H1 (cell line): Measurements from ENCODE around the gene PMFBP1. TPM values are rescaled to one million over a fixed set of nuclear protein-coding genes. Genes with fewer than 3 reads are reported as not detected.

ENCODE experiments used
- CTCF ChIA-PET: fragments of 300-600 bp; sonication (Branson Sonifier 250); formaldehyde crosslinking; loops from one replicate; lab custom pipeline; 2021; ENCODE audit not compliant: partially characterized antibody; lab: Charles Lee
- POLR2A ChIA-PET: fragments of 300-600 bp; sonication (Branson Sonifier 250); formaldehyde crosslinking; loops from one replicate; lab custom pipeline; 2021; ENCODE audit warnings: inconsistent platforms; ENCODE audit not compliant: partially characterized antibody; lab: Charles Lee
- DNase-seq, 2 experiments: peaks; one replicate each; pipeline versions ENCODE4 v3.0.0 to v3.0.0-alpha.2; 2010 to 2022; ENCODE audit warnings: low spot score in 2 of 2, low read depth in 1 of 2, mixed read lengths in 1 of 2
- FAIRE-seq: peaks from 2 replicates; lab custom pipeline; 2011; peaks lifted over from hg19 to GRCh38; lab: Jason Lieb, UNC
- H2AFZ ChIP-seq: 2 replicates; pipeline ENCODE4 v1.8.1; 2012; ENCODE audit warnings: low read length, inconsistent platforms
- H2AK5ac ChIP-seq: 2 replicates; pipeline ENCODE4 v1.6.1; 2013; ENCODE audit warnings: low read depth, low read length
- H2BK120ac ChIP-seq: replicated peaks from 2 replicates; pipeline ENCODE3; 2013; ENCODE audit warnings: low read depth, low read length, inconsistent platforms
- H2BK12ac ChIP-seq: 2 replicates; pipeline ENCODE4 v1.6.1; 2013; ENCODE audit warnings: low read depth, low read length
- H2BK15ac ChIP-seq: 2 replicates; pipeline ENCODE4 v1.6.1; 2013; ENCODE audit warnings: low read length
- H2BK20ac ChIP-seq: 2 replicates; pipeline ENCODE4 v1.6.1; 2013; ENCODE audit warnings: low read length
- H2BK5ac ChIP-seq: 2 replicates; pipeline ENCODE4 v1.6.1; 2013; ENCODE audit warnings: low read depth, low read length
- H3K14ac ChIP-seq: 2 replicates; pipeline ENCODE4 v1.6.1; 2013; ENCODE audit warnings: inconsistent platforms; ENCODE audit not compliant: insufficient read length
- H3K18ac ChIP-seq: 2 replicates; pipeline ENCODE4 v1.6.1; 2013; ENCODE audit warnings: low read length; ENCODE audit errors: extremely low read depth
- H3K23ac ChIP-seq: 2 replicates; pipeline ENCODE4 v1.6.1; 2013; ENCODE audit warnings: inconsistent platforms; ENCODE audit not compliant: insufficient read length
- H3K23me2 ChIP-seq: 2 replicates; pipeline ENCODE4 v1.6.1; 2013; ENCODE audit warnings: low read depth, low read length
- H3K27ac ChIP-seq: 2 replicates; pipeline ENCODE4 v1.6.1; 2011; ENCODE audit warnings: low read depth, low read length, inconsistent platforms
- H3K27me3 ChIP-seq, 4 experiments: replicated peaks in 1 of 4; 1 replicate in 1 of 4; 2 replicates in 3 of 4; pipeline versions ENCODE4 v1.6.1 to v1.8.1; 2011 to 2013; ENCODE audit warnings: low read length in 3 of 4, mild to moderate bottlenecking in 3 of 4, inconsistent platforms in 2 of 4, mixed read lengths in 2 of 4, moderate library complexity in 1 of 4; ENCODE audit not compliant: control insufficient read depth in 3 of 4, insufficient read depth in 3 of 4; ENCODE audit errors: extremely low read depth in 1 of 4
- H3K36me3 ChIP-seq, 4 experiments: 2 replicates each; pipeline versions ENCODE4 v1.6.1 to v1.8.1; 2011 to 2013; ENCODE audit warnings: mild to moderate bottlenecking in 4 of 4, low read length in 3 of 4, moderate library complexity in 2 of 4, control low read depth in 1 of 4, inconsistent platforms in 1 of 4; ENCODE audit not compliant: insufficient read depth in 4 of 4, control insufficient read depth in 2 of 4
- H3K4ac ChIP-seq: replicated peaks from 2 replicates; pipeline ENCODE3; 2013; ENCODE audit warnings: low read length, low read depth, mixed read lengths, inconsistent platforms; ENCODE audit not compliant: insufficient read length
- H3K4me1 ChIP-seq, 4 experiments: replicated peaks in 1 of 4; 1 replicate in 1 of 4; 2 replicates in 3 of 4; pipeline versions ENCODE4 v1.6.1 to v1.8.1; 2011 to 2013; ENCODE audit warnings: low read length in 3 of 4, inconsistent platforms in 2 of 4, mixed read lengths in 1 of 4; ENCODE audit not compliant: insufficient read depth in 4 of 4, control insufficient read depth in 3 of 4
- H3K4me2 ChIP-seq, 2 experiments: 2 replicates each; pipeline versions ENCODE4 v1.6.1 to v1.8.1; 2011 to 2013; ENCODE audit warnings: low read depth in 2 of 2, low read length in 2 of 2, control low read depth in 1 of 2, inconsistent platforms in 1 of 2, mild to moderate bottlenecking in 1 of 2; ENCODE audit not compliant: insufficient read depth in 1 of 2
- H3K4me3 ChIP-seq, 4 experiments: fragments of 200-600, 300-600 bp in 1 of 4; sonication (generic), shearing (Covaris generic), sonication (Bioruptor Twin) in 1 of 4; 2 replicates each; pipeline versions ENCODE4 v1.5.1 to v1.8.1; 2011 to 2016; ENCODE audit warnings: low read length in 4 of 4, low read depth in 3 of 4, control low read depth in 2 of 4, inconsistent platforms in 2 of 4, mild to moderate bottlenecking in 2 of 4, mixed read lengths in 1 of 4, moderate library complexity in 1 of 4; ENCODE audit not compliant: insufficient read depth in 2 of 4; ENCODE audit errors: extremely low read depth in 1 of 4
- H3K56ac ChIP-seq: replicated peaks from 2 replicates; pipeline ENCODE3; 2013; ENCODE audit warnings: low read depth, mild to moderate bottlenecking, mixed read lengths, low read length, inconsistent platforms; ENCODE audit not compliant: insufficient read length
- H3K79me1 ChIP-seq: 2 replicates; pipeline ENCODE4 v1.6.1; 2013; ENCODE audit warnings: low read depth, low read length, control low read depth
- H3K79me2 ChIP-seq, 2 experiments: 2 replicates each; pipeline versions ENCODE4 v1.6.1 to v1.8.1; 2012 to 2013; ENCODE audit warnings: low read length in 2 of 2, mild to moderate bottlenecking in 2 of 2, inconsistent platforms in 1 of 2; ENCODE audit not compliant: insufficient read depth in 2 of 2, control insufficient read depth in 1 of 2
- H3K9ac ChIP-seq, 4 experiments: replicated peaks in 1 of 4; 1 replicate in 1 of 4; 2 replicates in 3 of 4; pipeline versions ENCODE4 v1.6.1 to v1.8.1; 2011 to 2013; ENCODE audit warnings: low read depth in 3 of 4, low read length in 3 of 4, control low read depth in 2 of 4, mild to moderate bottlenecking in 2 of 4, moderate library complexity in 2 of 4, inconsistent platforms in 1 of 4; ENCODE audit errors: extremely low read depth in 1 of 4
- H3K9me3 ChIP-seq, 2 experiments: 2 replicates each; pipeline versions ENCODE4 v1.6.1 to v1.8.1; 2012 to 2013; ENCODE audit warnings: mild to moderate bottlenecking in 2 of 2, moderate library complexity in 2 of 2, control low read depth in 1 of 2, inconsistent platforms in 1 of 2, low read depth in 1 of 2, low read length in 1 of 2, mixed read lengths in 1 of 2; ENCODE audit not compliant: insufficient read depth in 2 of 2
- H4K20me1 ChIP-seq, 2 experiments: replicated peaks in 1 of 2; 2 replicates each; pipeline versions ENCODE3 to v1.8.1; 2011 to 2013; ENCODE audit warnings: inconsistent platforms in 2 of 2, low read length in 2 of 2, mild to moderate bottlenecking in 1 of 2; ENCODE audit not compliant: insufficient read depth in 2 of 2, control insufficient read depth in 1 of 2
- H4K5ac ChIP-seq: 2 replicates; pipeline ENCODE4 v1.6.1; 2013; ENCODE audit warnings: low read length, low read depth, mixed read lengths, inconsistent platforms; ENCODE audit not compliant: insufficient read length
- H4K8ac ChIP-seq: 2 replicates; pipeline ENCODE4 v1.8.0; 2013; ENCODE audit warnings: mild to moderate bottlenecking, moderate library complexity, low read length, inconsistent platforms; ENCODE audit not compliant: insufficient read depth; ENCODE audit errors: extremely low read depth
- H4K91ac ChIP-seq: replicated peaks from 2 replicates; pipeline ENCODE3; 2013; ENCODE audit warnings: low read length, mixed read lengths, inconsistent platforms; ENCODE audit not compliant: insufficient read length
- BRCA1 ChIP-seq: IDR thresholded peaks from 2 replicates; pipeline ENCODE4 v1.6.1; 2012; ENCODE audit warnings: low read depth, low read length, improper control_type of control experiment
- HDAC6 ChIP-seq: IDR thresholded peaks from one replicate; pipeline ENCODE4 v1.7.1; 2012; ENCODE audit warnings: low read depth, mild to moderate bottlenecking, inconsistent platforms, low read length, moderate library complexity
- JUND ChIP-seq: IDR thresholded peaks from 2 replicates; pipeline ENCODE4 v1.6.1; 2011; ENCODE audit warnings: mild to moderate bottlenecking, improper control_type of control experiment, low read length
- MAFK ChIP-seq: IDR thresholded peaks from 2 replicates; pipeline ENCODE4 v1.6.1; 2012; ENCODE audit warnings: low read depth, mild to moderate bottlenecking, improper control_type of control experiment, low read length
- POLR2A ChIP-seq, 2 experiments: IDR thresholded peaks; 1 replicate in 1 of 2; 2 replicates in 1 of 2; pipeline ENCODE4 v1.6.1; 2011; ENCODE audit warnings: low read depth in 2 of 2, low read length in 2 of 2, mild to moderate bottlenecking in 2 of 2; ENCODE audit errors: control extremely low read depth in 1 of 2
- POLR2AphosphoS5 ChIP-seq: IDR thresholded peaks from 2 replicates; pipeline ENCODE4 v1.6.1; 2011; ENCODE audit warnings: low read depth, low read length
- RBBP5 ChIP-seq: IDR thresholded peaks from 2 replicates; pipeline ENCODE4 v1.7.1; 2012; ENCODE audit warnings: low read depth, mild to moderate bottlenecking, inconsistent platforms, low read length, moderate library complexity, borderline replicate concordance
- SAP30 ChIP-seq: fragments of 300-600 bp; sonication (generic); IDR thresholded peaks from 2 replicates; pipeline ENCODE4 v1.7.1; 2012; ENCODE audit warnings: low read length, moderate library complexity, mild to moderate bottlenecking, inconsistent platforms; ENCODE audit not compliant: insufficient read depth, insufficient replicate concordance
- SIRT6 ChIP-seq: IDR thresholded peaks from one replicate; pipeline ENCODE4 v1.7.1; 2012; ENCODE audit warnings: low read length, inconsistent platforms
- TAF1 ChIP-seq: IDR thresholded peaks from 2 replicates; pipeline ENCODE4 v1.6.1; 2011; ENCODE audit warnings: mild to moderate bottlenecking, low read depth, low read length
- TCF12 ChIP-seq: IDR thresholded peaks from 2 replicates; pipeline ENCODE4 v1.6.1; 2011; ENCODE audit warnings: low read depth, mild to moderate bottlenecking, low read length
- TEAD4 ChIP-seq: IDR thresholded peaks from 2 replicates; pipeline ENCODE4 v1.6.1; 2012; ENCODE audit warnings: low read depth, low read length, inconsistent platforms, mixed read lengths
- YY1 ChIP-seq: IDR thresholded peaks from 2 replicates; pipeline ENCODE4 v1.6.1; 2011; ENCODE audit warnings: low read depth, mild to moderate bottlenecking, low read length
- WGBS, 2 experiments: shearing (Covaris generic) in 1 of 2; methylation state at CpG; one replicate each; pipeline versions ENCODE4 v1.1.6 to v1.1.7; 2013 to 2015; ENCODE audit warnings: low lambda C conversion rate in 2 of 2, mixed read lengths in 2 of 2, inconsistent platforms in 1 of 2, low coverage in 1 of 2, missing lambda C conversion rate in 1 of 2; ENCODE audit not compliant: insufficient replicate concordance in 2 of 2, insufficient coverage in 1 of 2, insufficient read length in 1 of 2; ENCODE audit errors: extremely low coverage in 1 of 2, missing lambda C conversion rate in 1 of 2; 5-methylcytosine and 5-hydroxymethylcytosine counted together
- polyA plus RNA-seq, 7 experiments: library from polyadenylated mRNA; depleted of rRNA in 3 of 7; stranded (reverse) in 5 of 7; unstranded in 2 of 7; fragments of >200 nt in 5 of 7; fragments of 200-250 nt in 2 of 7; gene quantifications; 1 replicate in 5 of 7; 2 replicates in 1 of 7; 4 replicates in 1 of 7; pipeline versions ENCODE4 v1.2.1 to v1.2.3, GENCODE V29; 2011 to 2013; ENCODE audit warnings: missing spikeins in 2 of 7, mixed read lengths in 2 of 7
- total RNA-seq: library from RNA; stranded (reverse); fragmentation: NEBNext Ultra II Directional; extraction: Animal tissue kit (Norgen Biotek cat#: 25700); gene quantifications from 2 replicates; pipeline ENCODE4 v1.2.1, GENCODE V29; 2021

PMFBP1 gene
- total and polyA plus RNA-seq, 2 of the 8 experiments (the other 6 are each of a cell fraction or from before 2014, with no cell fraction given), result 0.32 to 1.6 TPM

DNA sequence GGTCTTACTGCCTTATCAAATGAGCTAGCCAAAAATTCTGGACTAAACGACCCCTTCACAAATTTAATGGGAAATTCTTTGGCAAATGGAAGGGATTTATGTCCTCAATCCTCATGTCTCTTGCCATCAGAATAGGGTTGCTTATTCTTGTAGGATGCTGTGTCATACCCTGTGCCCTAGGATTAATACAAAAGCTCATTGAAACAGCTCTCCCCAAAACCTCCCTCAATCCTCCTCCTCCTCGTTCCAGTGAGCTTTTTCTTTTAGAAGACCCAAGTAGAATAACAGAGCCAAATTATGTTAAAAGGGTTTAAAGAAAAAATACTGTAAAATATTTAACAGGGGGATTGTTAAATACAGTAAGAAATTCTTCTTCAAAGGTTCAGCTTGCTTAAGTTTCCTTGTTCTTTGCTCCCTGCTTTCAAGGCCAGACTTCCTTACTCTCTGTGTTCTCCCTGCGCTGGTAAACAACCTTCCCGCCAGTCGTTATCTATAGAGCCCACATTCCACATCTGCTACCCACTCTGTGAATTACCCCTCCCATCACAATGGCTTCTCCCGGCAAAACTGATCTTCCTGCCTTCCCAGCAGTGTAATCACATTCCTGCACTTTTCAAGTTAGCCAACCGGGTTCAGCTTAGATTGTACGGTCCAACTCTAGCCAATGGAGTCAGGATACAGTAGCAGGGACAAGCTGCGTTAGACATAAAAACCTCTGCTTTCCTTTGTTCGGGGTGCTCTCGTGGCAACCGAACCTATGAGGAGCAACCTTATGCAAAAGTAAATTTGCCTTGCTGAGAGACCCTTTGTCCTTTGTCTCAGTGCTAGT lies 99.2 kb downstream of the PMFBP1 start:
- CTCF ChIA-PET, result interaction anchor here (0.7 to 2.3 kb wide), 4 partner anchors 10 to 26 kb away, joined by 3 to 15 read pairs (median 5); partner anchors contain the start of genes DHX38, HPR and TXNL4B
- Histone ChIP-seq H2BK5ac (no peak overlapping the region), H3K4me3 (no peak overlapping the region), H2BK15ac (no peak overlapping the region), H3K23me2 (no peaks in the 10 kb centered on the region), H4K91ac (no peak overlapping the region), H2AK5ac (no peak overlapping the region), H2BK120ac (no peak overlapping the region), H3K56ac (no peak overlapping the region), H3K4me2 (peak overlapping the region; percentile 20 to 39; a peak in 2 of 4 replicates), H4K20me1 (no peaks in the 10 kb centered on the region), H3K79me1 (no peaks in the 10 kb centered on the region), H3K14ac (no peak overlapping the region), H3K9ac (peak overlapping the region in 2 of 4 experiments; percentile 8 to 65; a peak in 5 of 7 replicates), H3K18ac (no peak overlapping the region), H3K27ac (peak overlapping the region; percentile 68), H4K8ac (no peak overlapping the region), H3K4me1 (peaks cover 0 to 9% (median 2%) of the 10 kb centered on the region in 4 experiments; a peak in 2 of 7 replicates), H4K5ac (no peak overlapping the region), H2AFZ (peak overlapping the region; percentile 97), H3K23ac (no peak overlapping the region), H3K27me3 (no peaks in the 10 kb centered on the region), H2BK20ac (no peak overlapping the region), H3K9me3 (no peaks in the 10 kb centered on the region), H3K4ac (no peak overlapping the region), H3K79me2 (no peaks in the 10 kb centered on the region), H2BK12ac (no peak overlapping the region; the same call in 1 of the 2 replicates), H3K36me3 (no peaks in the 10 kb centered on the region)
- POLR2A ChIA-PET, result interaction anchor here (1.0 to 4.0 kb wide), 3 partner anchors 11 to 49 kb away, joined by 3 to 23 read pairs (median 5); partner anchors contain the start of genes DHX38 and TXNL4B
- FAIRE-seq, result peak; percentile 7
- DNase-seq, result no peak
- peak; percentile 45 to 67 for TF ChIP-seq POLR2A (IDR thresholded peaks at IDR 0.05; ENCODE audit: control extremely low read depth in 1 of 2, low read depth in 2 of 2, low read length in 2 of 2)
- no peak for TF ChIP-seq HDAC6
- peak; percentile 78 for TF ChIP-seq TEAD4
- peak; percentile 38; the same call in 1 of the 2 replicates for TF ChIP-seq POLR2AphosphoS5
- TF ChIP-seq SIRT6, result no peak
- peak; percentile 65; the same call in 1 of the 2 replicates for TF ChIP-seq TCF12
- no peak for TF ChIP-seq BRCA1
- peak; percentile 81 for TF ChIP-seq YY1
- peak; percentile 49; the same call in 1 of the 2 replicates for TF ChIP-seq RBBP5
- no peak for TF ChIP-seq MAFK
- TF ChIP-seq JUND, result 0 out of 2 replicates have a peak, but pooled peaks have one; percentile 21
- peak; percentile 55 for TF ChIP-seq TAF1
- TF ChIP-seq SAP30, result no peak
- WGBS, 2 experiments, result 55% methylated on average over 12 of the region's 12 CpGs; no CpG with 5 or more reads in 1 of the 2 experiments
